Measurements from ENCODE around the gene RAB7A.

RAB7A gene

GRCh38 chr3:128847666-128848370 lies 121.8 kb downstream of the RAB7A start:
- no peak for DNase-seq (ENCODE audit: extremely low read depth in 1 of 2, low read depth in 1 of 2)

GRCh38 chr3:128848936-128849335 lies 123.0 kb downstream of the RAB7A start:
- DNase-seq (ENCODE audit: extremely low read depth in 1 of 2, low read depth in 1 of 2) = no peak

- DNase-seq (ENCODE audit: extremely low read depth in 1 of 2, low read depth in 1 of 2) = no peak
Measured at GRCh38 chr3:128849911-128850455, 124.0 kb downstream of the RAB7A start.

- no peak for DNase-seq (ENCODE audit: extremely low read depth in 1 of 2, low read depth in 1 of 2)
Measured at GRCh38 chr3:128850544-128850943, 124.6 kb downstream of the RAB7A start.

- no peak for DNase-seq (ENCODE audit: extremely low read depth in 1 of 2, low read depth in 1 of 2)
Measured at GRCh38 chr3:128851601-128852000, 125.6 kb downstream of the RAB7A start.

- DNase-seq (ENCODE audit: extremely low read depth in 1 of 2, low read depth in 1 of 2) = no peak
Measured at GRCh38 chr3:128853826-128854225, 127.8 kb downstream of the RAB7A start.

- DNase-seq (ENCODE audit: extremely low read depth in 1 of 2, low read depth in 1 of 2) = no peak
Measured at GRCh38 chr3:128854475-128854874, 128.5 kb downstream of the RAB7A start.

- DNase-seq (ENCODE audit: extremely low read depth in 1 of 2, low read depth in 1 of 2) = no peak
Measured at GRCh38 chr3:128855569-128855968, 129.6 kb downstream of the RAB7A start.

GRCh38 chr3:128858167-128858566 lies 132.2 kb downstream of the RAB7A start:
- DNase-seq (ENCODE audit: extremely low read depth in 1 of 2, low read depth in 1 of 2) = no peak

GRCh38 chr3:128859630-128860029 lies 133.6 kb downstream of the RAB7A start:
- DNase-seq (ENCODE audit: extremely low read depth in 1 of 2, low read depth in 1 of 2) = no peak

- no peak for DNase-seq (ENCODE audit: extremely low read depth in 1 of 2, low read depth in 1 of 2)
Measured at GRCh38 chr3:128861491-128861890, 135.5 kb downstream of the RAB7A start.

GRCh38 chr3:128863560-128863959 lies 137.6 kb downstream of the RAB7A start:
- DNase-seq (ENCODE audit: extremely low read depth in 1 of 2, low read depth in 1 of 2) = no peak

All from stimulated activated CD8-positive, alpha-beta memory T cell treated with anti-CD3 and anti-CD28 coated beads, Interleukin-7, amount 100 ng/mL, for 48 hours (primary cell).